ENCODE results near the gene RUFY2. TPM values are rescaled to one million over a fixed set of nuclear protein-coding genes. Genes with fewer than 3 reads are reported as not detected.

RUFY2 gene
- total RNA-seq, 2 donors from 2014 or later: 14.5 to 21.7 TPM

DNA sequence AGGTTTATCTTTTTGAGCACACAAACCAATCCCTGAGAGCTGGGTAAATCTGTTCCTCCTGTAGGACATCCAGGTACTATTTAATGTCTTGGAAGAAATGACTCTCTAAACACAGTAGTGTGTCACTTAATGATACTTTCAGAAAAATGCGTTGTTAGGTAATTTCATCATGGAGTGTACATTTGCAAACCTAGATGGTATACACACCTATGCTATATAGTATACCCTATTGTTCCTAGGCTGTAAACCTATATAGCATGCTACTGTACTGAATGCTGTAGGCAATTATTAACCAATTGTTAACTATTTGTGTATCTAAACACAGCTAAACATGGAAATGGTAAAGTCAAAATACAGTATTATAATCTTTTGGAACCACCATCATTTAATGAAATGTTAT is 10.1 kb downstream of the RUFY2 start:
- Histone ChIP-seq H3K27ac (peak overlapping the region; percentile 7), H3K9me3 (no peaks in the 10 kb centered on the region), H3K36me3 (no peaks in the 10 kb centered on the region), H3K9ac (ENCODE audit: low read depth in 2 of 2, low read length in 2 of 2) (no peak overlapping the region), H3K4me1 (no peaks in the 10 kb centered on the region), H3K27me3 (no peaks in the 10 kb centered on the region), H3K4me3 (no peak overlapping the region)
- TF ChIP-seq, protein P1, sequence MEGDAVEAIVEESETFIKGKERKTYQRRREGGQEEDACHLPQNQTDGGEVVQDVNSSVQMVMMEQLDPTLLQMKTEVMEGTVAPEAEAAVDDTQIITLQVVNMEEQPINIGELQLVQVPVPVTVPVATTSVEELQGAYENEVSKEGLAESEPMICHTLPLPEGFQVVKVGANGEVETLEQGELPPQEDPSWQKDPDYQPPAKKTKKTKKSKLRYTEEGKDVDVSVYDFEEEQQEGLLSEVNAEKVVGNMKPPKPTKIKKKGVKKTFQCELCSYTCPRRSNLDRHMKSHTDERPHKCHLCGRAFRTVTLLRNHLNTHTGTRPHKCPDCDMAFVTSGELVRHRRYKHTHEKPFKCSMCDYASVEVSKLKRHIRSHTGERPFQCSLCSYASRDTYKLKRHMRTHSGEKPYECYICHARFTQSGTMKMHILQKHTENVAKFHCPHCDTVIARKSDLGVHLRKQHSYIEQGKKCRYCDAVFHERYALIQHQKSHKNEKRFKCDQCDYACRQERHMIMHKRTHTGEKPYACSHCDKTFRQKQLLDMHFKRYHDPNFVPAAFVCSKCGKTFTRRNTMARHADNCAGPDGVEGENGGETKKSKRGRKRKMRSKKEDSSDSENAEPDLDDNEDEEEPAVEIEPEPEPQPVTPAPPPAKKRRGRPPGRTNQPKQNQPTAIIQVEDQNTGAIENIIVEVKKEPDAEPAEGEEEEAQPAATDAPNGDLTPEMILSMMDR (IDR thresholded peaks at IDR 0.05): no peak
- DNase-seq: no peak
- intact Hi-C loops (cut with DNase I): no loop called here

DNA sequence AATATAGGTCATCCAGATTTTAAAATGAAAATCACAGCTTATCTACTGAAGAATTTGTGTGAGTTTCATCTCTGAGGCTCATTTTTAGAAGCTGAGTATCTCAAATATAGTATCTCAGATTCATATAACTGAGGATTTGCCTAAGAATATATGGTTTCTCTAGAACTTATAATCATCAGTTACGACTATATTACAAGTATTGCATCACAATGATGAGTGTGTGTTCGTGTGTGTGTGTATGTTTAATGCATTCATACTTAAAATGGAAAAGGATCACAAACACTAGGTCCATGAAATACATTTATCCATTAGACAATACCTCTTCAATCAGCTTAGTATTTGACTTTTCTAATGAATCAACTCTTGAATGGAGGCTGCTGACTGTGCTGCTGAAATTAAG is 21.3 kb downstream of the RUFY2 start:
- Histone ChIP-seq H3K9ac (ENCODE audit: low read depth in 2 of 2, low read length in 2 of 2) (no peak overlapping the region), H3K27me3 (no peaks in the 10 kb centered on the region), H3K9me3 (no peaks in the 10 kb centered on the region), H3K4me1 (no peaks in the 10 kb centered on the region), H3K27ac (no peak overlapping the region), H3K4me3 (no peak overlapping the region), H3K36me3 (peaks cover 3% of the 10 kb centered on the region)
- TF ChIP-seq, protein P1 (IDR thresholded peaks at IDR 0.05): no peak
- no peak for DNase-seq
- intact Hi-C loops (cut with DNase I): no loop called here

DNA sequence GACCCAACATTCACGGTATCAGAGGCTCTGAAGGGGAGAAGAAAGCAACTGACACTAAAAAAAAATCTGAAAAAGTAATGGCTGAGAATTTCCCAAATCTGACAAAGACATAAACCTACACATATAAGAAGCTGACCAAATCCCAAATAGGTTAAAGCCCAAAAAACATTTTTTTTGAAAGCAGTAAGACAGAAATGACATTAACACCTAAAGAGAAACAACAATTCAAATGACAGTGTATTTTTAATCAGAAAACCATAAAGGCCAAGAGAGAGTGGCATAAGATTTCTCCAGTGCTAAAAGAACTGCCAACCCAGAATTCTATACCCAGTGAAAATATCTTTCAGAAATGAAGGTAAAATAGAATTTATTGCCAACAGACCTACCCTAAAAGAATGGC is 35.5 kb downstream of the RUFY2 start:
- H3K9me3 ChIP-seq: no peaks in the 10 kb centered on the region
- H3K9ac ChIP-seq (ENCODE audit: low read depth in 2 of 2, low read length in 2 of 2): no peak overlapping the region
- H3K27me3 ChIP-seq: no peaks in the 10 kb centered on the region
- no peak for DNase-seq
- TF ChIP-seq, protein P1 (IDR thresholded peaks at IDR 0.05): no peak
- intact Hi-C loops (cut with DNase I): no loop called here
- H3K4me1 ChIP-seq: no peaks in the 10 kb centered on the region
- H3K27ac ChIP-seq: no peak overlapping the region
- no peak overlapping the region for H3K4me3 ChIP-seq
- H3K36me3 ChIP-seq: no peaks in the 10 kb centered on the region

DNA sequence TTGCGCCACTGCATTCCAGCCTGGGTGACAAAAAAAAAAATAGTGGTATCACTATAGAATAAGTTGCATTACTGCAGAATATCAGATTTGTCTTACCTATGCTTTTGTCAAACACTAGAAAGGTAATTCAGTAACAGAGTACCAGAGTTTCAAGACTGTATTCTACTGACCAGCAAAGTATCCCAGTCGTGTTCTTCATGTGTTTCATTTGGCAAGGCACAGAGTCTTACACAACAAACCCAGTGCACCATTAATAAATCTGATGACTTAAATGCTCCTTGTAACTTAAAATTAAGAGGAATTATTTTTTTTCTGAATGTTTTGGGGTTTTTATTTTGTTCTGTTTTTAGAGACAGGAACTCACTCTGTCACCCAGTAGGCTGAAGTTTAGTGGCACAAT is 40.0 kb downstream of the RUFY2 start:
- Histone ChIP-seq H3K27me3 (no peaks in the 10 kb centered on the region), H3K9me3 (no peaks in the 10 kb centered on the region), H3K9ac (ENCODE audit: low read depth in 2 of 2, low read length in 2 of 2) (no peak overlapping the region), H3K36me3 (no peaks in the 10 kb centered on the region), H3K4me1 (no peaks in the 10 kb centered on the region), H3K4me3 (no peak overlapping the region), H3K27ac (no peak overlapping the region)
- TF ChIP-seq, protein P1 (IDR thresholded peaks at IDR 0.05): no peak
- no peak for DNase-seq
- intact Hi-C loops (cut with DNase I): no loop called here

DNA sequence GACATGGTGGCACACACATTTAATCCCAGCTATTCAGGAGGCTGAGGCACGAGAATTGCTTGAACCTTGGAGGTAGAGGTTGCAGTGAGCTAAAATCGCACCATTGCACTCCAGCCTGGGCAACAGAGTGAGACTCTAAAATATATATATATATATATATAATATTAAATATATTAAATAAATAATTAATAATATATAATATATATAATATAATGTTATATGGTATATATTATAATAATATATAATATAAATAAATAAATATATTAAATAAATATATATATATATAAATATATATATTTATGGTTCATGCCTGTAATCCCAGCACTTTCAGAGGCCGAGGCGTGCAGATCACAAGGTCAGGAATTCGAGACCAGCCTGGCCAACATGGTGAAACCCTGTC is 40.5 kb downstream of the RUFY2 start:
- TF ChIP-seq, protein P1 (IDR thresholded peaks at IDR 0.05): no peak
- Histone ChIP-seq H3K36me3 (no peaks in the 10 kb centered on the region), H3K27ac (no peak overlapping the region)

DNA sequence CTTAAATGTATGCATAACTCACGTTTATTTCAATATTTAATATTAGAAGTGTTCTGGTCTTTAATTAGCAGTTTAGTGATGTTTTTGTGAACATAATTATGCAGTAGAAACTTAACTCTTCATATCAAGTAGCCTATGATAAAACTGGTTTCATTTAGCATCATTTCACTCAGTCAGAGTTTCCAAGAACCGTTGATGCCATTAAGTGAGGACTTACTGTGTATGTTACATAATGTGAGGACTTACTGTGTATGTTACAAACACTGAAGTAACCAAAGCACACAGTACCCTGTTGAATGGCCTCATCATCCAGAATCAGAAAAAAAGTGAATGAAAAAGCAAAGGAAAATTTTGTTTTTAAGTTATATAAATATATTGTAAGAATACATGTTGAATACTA is 41.5 kb downstream of the RUFY2 start:
- DNase-seq: no peak
- no peak overlapping the region for H3K4me3 ChIP-seq
- H3K9me3 ChIP-seq: no peaks in the 10 kb centered on the region
- TF ChIP-seq, protein P1 (IDR thresholded peaks at IDR 0.05): no peak
- no peak overlapping the region for H3K27ac ChIP-seq
- H3K4me1 ChIP-seq: no peaks in the 10 kb centered on the region
- intact Hi-C loops (cut with DNase I): no loop called here
- H3K36me3 ChIP-seq: no peaks in the 10 kb centered on the region
- H3K9ac ChIP-seq (ENCODE audit: low read depth in 2 of 2, low read length in 2 of 2): no peak overlapping the region
- H3K27me3 ChIP-seq: no peaks in the 10 kb centered on the region

More for the DNA sequence above, 40.5 kb downstream of the RUFY2 start:
- intact Hi-C loops (cut with DNase I): no loop called here
- no peaks in the 10 kb centered on the region for H3K9me3 ChIP-seq
- H3K9ac ChIP-seq (ENCODE audit: low read depth in 2 of 2, low read length in 2 of 2): no peak overlapping the region
- H3K27me3 ChIP-seq: no peaks in the 10 kb centered on the region
- H3K4me1 ChIP-seq: no peaks in the 10 kb centered on the region
- no peak overlapping the region for H3K4me3 ChIP-seq
- DNase-seq: no peak
